GM19193 (cell line): ENCODE results near the gene SPECC1L.

Experiments used
- POLR2A ChIP-seq: IDR thresholded peaks from 4 replicates; pipeline ENCODE4 v1.6.1; 2011; ENCODE audit not compliant: insufficient read depth, insufficient read length; ENCODE audit errors: extremely low read depth

The SPECC1L gene

DNA sequence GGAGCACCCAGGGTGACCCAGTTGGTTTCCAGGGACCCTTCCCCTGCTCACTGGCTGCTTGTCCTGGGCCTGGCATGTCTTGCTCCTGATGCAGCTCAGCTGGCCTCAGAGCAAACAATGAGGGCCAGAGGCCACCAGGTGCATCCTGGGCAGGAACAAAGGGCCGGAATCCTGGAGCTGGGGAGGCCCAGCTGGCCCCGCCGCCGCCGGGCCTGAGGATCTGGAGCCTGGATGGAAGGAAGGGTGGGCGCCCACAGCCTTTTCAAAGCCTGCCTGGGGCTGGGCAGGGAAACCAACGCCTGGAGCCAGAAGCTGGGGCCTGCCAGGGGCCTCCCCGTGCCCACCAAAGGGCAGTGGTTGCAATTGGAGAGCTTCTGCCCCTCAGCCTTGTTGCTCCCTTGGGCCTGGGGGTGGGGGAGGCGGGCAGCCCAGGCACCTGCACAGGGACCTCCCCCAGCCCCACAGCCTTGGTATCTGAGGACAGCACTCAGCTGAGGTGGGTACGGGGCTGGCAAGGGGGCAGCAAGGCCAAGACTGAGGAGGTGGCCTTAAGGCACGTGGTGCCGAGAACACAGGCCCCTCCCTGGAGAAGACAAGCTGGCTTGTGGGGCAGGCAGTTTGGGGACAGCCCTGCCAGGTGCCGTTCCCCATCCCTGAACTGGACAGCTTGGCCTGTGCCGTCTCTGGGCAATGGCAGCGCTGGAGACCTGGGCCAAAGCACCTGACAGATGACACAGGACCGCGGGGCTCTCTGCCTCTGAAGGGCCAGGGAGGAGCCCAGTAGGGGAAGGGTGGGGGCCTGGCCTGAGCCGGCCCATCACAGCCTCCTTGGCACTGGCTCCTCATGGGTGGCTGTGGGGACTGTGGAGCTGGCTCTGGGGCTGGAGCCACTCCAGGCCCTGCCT, 149.7 kb downstream of the SPECC1L start:
- no peak for TF ChIP-seq POLR2A

DNA sequence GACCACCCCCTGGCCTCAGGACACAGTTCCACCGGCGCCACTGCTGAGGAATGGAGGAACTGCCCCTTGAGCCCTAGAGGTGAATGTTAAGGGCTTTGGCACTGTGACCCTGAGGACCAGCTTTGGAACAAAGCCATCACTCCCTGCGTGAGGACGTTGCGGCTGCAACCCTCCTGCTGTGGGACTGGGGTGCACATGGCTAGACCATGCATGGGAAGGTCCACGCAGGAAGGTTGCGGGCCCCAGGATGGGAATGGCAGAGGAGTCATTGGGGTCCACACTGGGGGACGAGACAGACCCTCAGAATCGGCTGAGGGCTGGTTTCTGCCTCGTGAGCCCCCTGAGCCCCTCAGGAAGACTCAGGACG, 150.3 kb downstream of the SPECC1L start:
- TF ChIP-seq POLR2A, result no peak

- no peak for TF ChIP-seq POLR2A
These were observed 150.8 kb downstream of the SPECC1L start for GRCh38 chr22:24421428-24421931.

DNA sequence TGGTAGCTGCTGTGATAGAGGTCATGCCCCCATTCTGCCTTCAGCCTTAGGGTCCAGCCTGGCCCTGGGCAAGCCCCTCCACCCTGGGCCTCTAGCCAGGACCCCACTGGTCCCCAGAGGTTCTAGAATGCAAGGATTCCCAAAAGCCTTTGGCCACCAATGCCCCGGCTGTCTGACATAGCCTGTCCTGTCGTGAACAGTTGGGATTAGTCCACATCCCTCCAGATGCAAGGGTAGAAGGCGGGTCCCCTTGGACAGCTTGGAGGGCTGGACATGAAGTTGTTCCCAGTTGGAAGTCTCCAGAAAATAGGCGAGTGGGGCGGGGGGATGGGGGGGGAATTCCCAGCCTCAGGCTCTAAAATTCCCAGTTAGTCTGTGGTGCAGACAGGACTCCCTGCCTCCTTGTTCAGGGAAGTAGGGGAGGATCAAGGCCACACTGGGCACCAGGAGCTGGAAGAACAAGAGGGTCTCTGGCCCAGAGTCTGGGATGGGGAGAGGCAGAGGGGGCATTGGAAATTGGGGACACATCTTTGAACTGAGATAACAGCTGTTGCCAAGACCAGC, 151.6 kb downstream of the SPECC1L start:
- no peak for TF ChIP-seq POLR2A

DNA sequence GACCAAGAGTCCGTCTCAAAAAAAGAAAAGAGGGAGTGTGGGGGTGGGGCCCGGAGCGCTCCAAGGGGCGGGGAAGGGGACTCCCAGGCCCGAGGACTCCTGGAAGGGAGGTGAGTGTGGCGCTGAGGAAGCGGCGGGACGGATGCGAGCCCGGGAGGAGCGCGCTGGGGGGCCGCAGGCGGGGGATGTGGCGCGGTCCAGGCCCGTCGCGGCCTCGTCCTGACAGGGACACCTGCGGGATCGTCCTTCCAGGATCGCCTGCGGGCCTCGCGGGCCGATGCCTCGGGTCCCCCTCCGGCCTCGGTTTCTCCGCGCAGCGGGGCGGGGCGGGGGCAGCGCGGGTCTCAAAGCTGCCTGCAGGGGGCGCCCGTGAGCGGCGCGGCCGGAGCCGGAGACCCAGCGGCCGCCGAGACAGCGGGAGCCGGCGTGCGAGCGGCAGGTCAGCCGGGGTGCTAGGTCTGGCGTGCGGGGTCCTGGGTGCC, 152.9 kb downstream of the SPECC1L start:
- no peak for TF ChIP-seq POLR2A

DNA sequence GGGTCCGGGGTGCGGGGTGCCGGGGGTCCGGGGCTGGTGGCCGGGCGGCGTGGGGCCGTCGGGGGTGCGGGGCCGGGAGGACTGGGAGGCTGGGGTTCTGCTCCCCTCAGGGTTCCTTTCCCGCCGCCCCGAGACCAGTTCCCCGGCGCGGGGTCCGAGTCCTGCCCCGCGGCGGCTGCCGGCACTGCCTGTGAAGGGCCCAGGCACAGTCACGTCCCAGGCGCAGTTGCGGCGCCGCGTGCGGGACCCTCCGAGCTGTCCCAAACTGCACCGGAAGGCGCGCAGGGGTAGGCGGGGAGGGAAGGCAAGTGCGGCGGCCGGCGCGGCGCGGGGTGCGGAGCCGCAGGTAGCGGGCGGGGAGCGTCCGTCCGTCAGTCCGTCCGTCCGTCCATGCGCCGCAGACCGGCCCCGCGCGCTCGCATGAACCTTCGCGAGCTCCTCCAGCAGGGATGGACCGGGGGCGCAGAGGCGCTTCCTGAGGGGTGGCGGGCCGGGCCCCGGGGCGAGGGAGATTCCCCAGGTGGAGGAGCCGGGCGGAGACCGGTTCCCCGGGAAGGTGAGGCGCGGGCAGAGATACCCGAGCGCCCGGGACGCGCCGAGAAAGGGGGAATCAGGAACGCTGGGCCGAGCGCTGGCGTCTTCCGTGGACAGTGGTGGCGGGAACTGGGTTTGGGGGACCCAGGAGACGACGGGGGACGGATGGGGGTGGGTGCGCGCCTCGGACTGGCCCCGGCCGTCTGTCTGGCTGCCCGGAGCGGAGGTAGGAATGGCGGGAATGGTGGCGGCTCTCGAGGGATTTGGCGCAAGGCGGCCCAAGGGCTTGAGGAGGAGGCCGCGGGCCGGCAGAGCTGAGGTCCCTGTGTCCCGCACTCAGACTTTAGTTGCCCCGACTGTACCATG, 153.6 kb downstream of the SPECC1L start:
- no peak for TF ChIP-seq POLR2A

DNA sequence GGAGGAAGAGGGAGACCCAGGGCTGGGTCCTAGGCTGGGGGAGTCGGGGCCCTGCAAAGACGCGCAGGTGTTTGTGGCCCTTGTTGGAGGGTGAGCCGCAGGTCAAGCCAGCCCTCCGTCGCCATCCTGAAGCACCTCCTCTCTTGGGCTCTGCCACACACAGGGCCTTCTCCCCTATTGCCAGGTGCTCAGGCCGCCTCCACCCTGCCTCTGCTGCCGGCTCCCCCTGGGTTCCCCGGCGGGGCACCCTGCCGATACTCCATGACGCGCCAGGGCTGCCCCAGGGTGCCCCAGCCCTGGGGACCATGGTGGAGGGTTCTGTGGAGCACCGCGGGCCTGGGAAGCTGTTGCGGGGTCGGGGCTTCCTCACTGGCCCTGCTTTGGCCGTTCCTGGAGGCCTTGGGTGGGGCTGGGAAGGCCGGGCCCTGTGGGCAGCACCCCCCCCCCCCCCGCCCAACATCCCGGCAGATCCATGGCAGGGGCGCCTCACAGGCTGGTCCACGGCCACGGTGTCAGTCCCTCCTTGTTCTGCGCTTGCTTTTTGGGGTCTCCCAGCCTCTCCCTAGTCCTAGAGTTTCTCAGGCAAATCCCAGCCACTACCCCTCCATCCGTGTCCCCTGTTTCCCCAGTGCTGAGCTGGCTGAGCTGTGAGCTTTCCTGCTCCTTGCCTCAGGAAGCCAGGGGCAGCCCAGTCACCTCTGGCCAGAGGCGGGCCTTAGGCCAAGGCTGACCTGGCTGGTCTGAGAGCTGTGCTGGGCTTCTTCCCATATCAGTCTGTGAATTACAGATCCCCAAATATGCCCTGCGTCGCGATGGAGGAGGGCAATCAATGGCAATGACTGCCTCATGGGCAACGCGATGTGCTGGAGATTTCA, 154.5 kb downstream of the SPECC1L start:
- no peak for TF ChIP-seq POLR2A

GRCh38 chr22:24426436-24426835, 155.8 kb downstream of the SPECC1L start:
- TF ChIP-seq POLR2A, result no peak

DNA sequence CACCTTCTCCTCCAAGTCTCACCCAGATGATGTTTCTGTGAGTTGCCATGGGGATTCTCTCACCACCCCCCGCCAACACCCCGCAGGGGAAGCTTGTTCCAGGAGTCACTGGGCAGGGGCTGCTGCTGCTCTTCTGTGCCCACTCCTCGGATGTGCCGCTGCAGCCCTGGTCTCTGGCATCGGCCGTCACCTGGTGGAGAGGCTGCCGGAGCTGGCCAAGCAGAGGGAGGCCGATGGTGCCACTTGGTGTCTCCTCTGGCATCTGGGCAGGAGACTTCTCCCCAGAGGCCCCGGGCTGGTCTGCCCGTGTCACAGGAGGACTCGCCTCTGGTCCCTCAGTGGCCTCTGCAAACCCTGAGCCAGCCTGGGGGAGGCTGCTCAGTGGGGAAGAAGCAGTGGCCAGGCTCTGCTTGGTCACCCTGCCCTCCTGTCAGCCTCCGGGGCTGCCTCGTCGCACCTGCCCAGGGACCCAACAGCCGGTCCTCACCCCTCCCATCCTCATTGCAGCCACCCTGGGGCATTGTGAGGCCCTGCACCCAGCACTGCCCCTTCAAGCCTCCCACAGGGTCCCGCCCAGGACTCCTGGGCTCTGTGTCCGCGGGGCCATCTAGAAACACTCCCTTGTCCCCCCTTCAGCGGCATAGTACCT, 156.3 kb downstream of the SPECC1L start:
- no peak for TF ChIP-seq POLR2A

GRCh38 chr22:24427500-24428164, 157.0 kb downstream of the SPECC1L start, which contains the start of gene ADORA2A:
Gene ADORA2A (plus strand): TSS chr22:24427599. CDS start chr22:24433405, 5,806 bp downstream.
- peak; percentile 56 for TF ChIP-seq POLR2A

DNA sequence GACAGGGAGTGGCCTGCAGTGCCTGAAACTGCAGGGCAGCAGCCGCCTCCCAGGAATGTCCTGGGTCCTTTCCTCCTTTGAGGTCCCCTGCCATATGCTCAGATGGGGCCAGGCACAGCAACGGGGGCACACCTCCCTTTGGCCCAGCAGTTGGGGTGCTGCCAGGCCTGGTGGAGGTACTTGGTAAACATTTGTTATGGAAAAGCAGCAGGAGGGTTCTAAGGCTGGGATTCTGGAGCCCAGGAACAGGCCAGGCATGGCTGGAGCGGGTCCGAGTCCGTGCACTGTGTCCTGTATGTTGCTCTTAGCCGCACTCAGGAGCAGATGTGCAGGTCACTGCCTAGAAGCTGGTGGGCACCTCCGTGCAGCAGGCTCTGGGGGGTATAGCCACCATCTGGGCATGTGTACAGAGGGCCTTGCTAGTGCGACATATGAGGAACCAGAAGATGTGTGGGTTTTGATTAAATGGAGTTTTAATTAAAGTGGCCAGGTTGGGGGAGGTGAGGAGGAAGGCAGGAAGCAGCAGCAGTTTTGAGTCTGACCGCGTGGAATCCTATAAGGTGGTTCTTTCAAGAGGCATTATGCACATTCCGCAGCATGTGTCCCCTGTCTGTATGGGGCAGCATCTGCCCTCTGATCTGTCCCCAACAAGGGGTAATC, 158.2 kb downstream of the SPECC1L start:
- TF ChIP-seq POLR2A, result peak; percentile 16
